KMS-11 (cell line): Measurements from ENCODE around the gene ANKRA2.
"Not testable (repeated sequence)": the region's sequence is repeated elsewhere in the genome, so short reads cannot be mapped to it uniquely, and the experiment has no call there.

Experiments
- H2AFZ ChIP-seq: fragments of 200-600 bp; sonication (generic); 2 replicates; pipeline ENCODE4 v1.6.1; 2016; ENCODE audit warnings: antibody characterized with exemption, mixed run types, low read depth
- H3K27ac ChIP-seq: fragments of 200-600 bp; sonication (generic); 2 replicates; pipeline ENCODE4 v1.6.1; 2016; ENCODE audit warnings: mild to moderate bottlenecking, mixed run types
- H3K27me3 ChIP-seq: fragments of 200-600 bp; sonication (generic); 2 replicates; pipeline ENCODE4 v1.6.1; 2017; ENCODE audit warnings: mild to moderate bottlenecking, low read depth, mixed run types, moderate library complexity; ENCODE audit not compliant: insufficient read depth
- H3K36me3 ChIP-seq: fragments of 200-600 bp; sonication (generic); 2 replicates; pipeline ENCODE4 v1.6.1; 2017; ENCODE audit warnings: mild to moderate bottlenecking, mixed run types; ENCODE audit not compliant: insufficient read depth
- H3K4me1 ChIP-seq: fragments of 200-600 bp; sonication (generic); 2 replicates; pipeline ENCODE4 v1.6.1; 2016; ENCODE audit warnings: mild to moderate bottlenecking, low read depth, mixed run types; ENCODE audit not compliant: poor library complexity, severe bottlenecking
- H3K4me2 ChIP-seq: fragments of 200-600 bp; sonication (generic); 2 replicates; pipeline ENCODE4 v1.7.0; 2016; ENCODE audit warnings: mild to moderate bottlenecking, mixed run types
- H3K4me3 ChIP-seq: fragments of 200-600 bp; sonication (generic); IDR thresholded peaks from 2 replicates; pipeline ENCODE4 v1.6.1; 2017; ENCODE audit warnings: low read depth, low read length, mixed read lengths; ENCODE audit not compliant: insufficient read depth
- H3K79me2 ChIP-seq: fragments of 200-600 bp; sonication (generic); 2 replicates; pipeline ENCODE4 v1.6.1; 2016; ENCODE audit warnings: low read depth, mixed run types; ENCODE audit not compliant: insufficient read depth
- H3K9ac ChIP-seq: fragments of 200-600 bp; sonication (generic); 2 replicates; pipeline ENCODE4 v1.6.1; 2016; ENCODE audit warnings: mild to moderate bottlenecking, mixed run types
- H4K20me1 ChIP-seq: fragments of 200-600 bp; sonication (generic); 2 replicates; pipeline ENCODE4 v1.6.1; 2016; ENCODE audit warnings: mild to moderate bottlenecking, mixed run types; ENCODE audit not compliant: insufficient read depth
- CTCF ChIP-seq: fragments of 200-600 bp; sonication (generic); conservative IDR thresholded peaks from 2 replicates; pipeline ENCODE4 v1.6.1; 2017; ENCODE audit warnings: low read depth, mild to moderate bottlenecking, antibody characterized with exemption, low read length, moderate library complexity, mixed read lengths

ANKRA2 gene

GRCh38 chr5:73514418-73514817 is 51.0 kb downstream of the ANKRA2 start:
- no peak for TF ChIP-seq CTCF
- no peak overlapping the region for H2AFZ ChIP-seq
- H4K20me1 ChIP-seq = no peaks in the 10 kb centered on the region
- no peak overlapping the region for H3K27ac ChIP-seq
- no peaks in the 10 kb centered on the region for H3K36me3 ChIP-seq
- H3K4me3 ChIP-seq = no peak overlapping the region
- peaks cover 3% of the 10 kb centered on the region for H3K4me1 ChIP-seq
- H3K9ac ChIP-seq = no peak overlapping the region
- H3K4me2 ChIP-seq = no peak overlapping the region
- no peaks in the 10 kb centered on the region for H3K27me3 ChIP-seq
- no peaks in the 10 kb centered on the region for H3K79me2 ChIP-seq

- no peak overlapping the region for H3K4me2 ChIP-seq
- no peak overlapping the region for H2AFZ ChIP-seq
- H3K27me3 ChIP-seq = no peaks in the 10 kb centered on the region
- H3K4me1 ChIP-seq = no peaks in the 10 kb centered on the region
- H3K79me2 ChIP-seq = no peaks in the 10 kb centered on the region
- no peak overlapping the region for H3K4me3 ChIP-seq
- no peak overlapping the region for H3K9ac ChIP-seq
- H3K36me3 ChIP-seq = no peaks in the 10 kb centered on the region
- H3K27ac ChIP-seq = no peak overlapping the region
- no peak for TF ChIP-seq CTCF
- no peaks in the 10 kb centered on the region for H4K20me1 ChIP-seq
These were observed 51.4 kb downstream of the ANKRA2 start for GRCh38 chr5:73513996-73514395.

GRCh38 chr5:73508521-73508920 is 56.9 kb downstream of the ANKRA2 start:
- not testable (repeated sequence) for H3K27ac ChIP-seq

GRCh38 chr5:73507062-73507461 is 58.4 kb downstream of the ANKRA2 start:
- H3K4me3 ChIP-seq = no peak overlapping the region
- no peak overlapping the region for H2AFZ ChIP-seq
- no peaks in the 10 kb centered on the region for H3K27me3 ChIP-seq
- peaks cover 31% of the 10 kb centered on the region for H3K36me3 ChIP-seq
- no peak overlapping the region for H3K9ac ChIP-seq
- no peak for TF ChIP-seq CTCF
- no peaks in the 10 kb centered on the region for H4K20me1 ChIP-seq
- no peaks in the 10 kb centered on the region; the same call in 1 of the 2 replicates for H3K79me2 ChIP-seq
- no peak overlapping the region for H3K4me2 ChIP-seq
- no peaks in the 10 kb centered on the region for H3K4me1 ChIP-seq
- no peak overlapping the region for H3K27ac ChIP-seq

More at GRCh38 chr5:73508521-73508920, 56.9 kb downstream of the ANKRA2 start:
- not testable (repeated sequence) for H3K79me2 ChIP-seq, H3K4me3 ChIP-seq, H3K9ac ChIP-seq, H3K4me1 ChIP-seq, H3K27me3 ChIP-seq, H4K20me1 ChIP-seq, H2AFZ ChIP-seq, H3K4me2 ChIP-seq
- peaks cover 17% of the 10 kb centered on the region; the same call in 1 of the 2 replicates for H3K36me3 ChIP-seq

GRCh38 chr5:73506459-73506955 is 58.9 kb downstream of the ANKRA2 start:
- H2AFZ ChIP-seq = no peak overlapping the region
- H3K4me2 ChIP-seq = no peak overlapping the region
- no peak overlapping the region for H3K27ac ChIP-seq
- H3K9ac ChIP-seq = no peak overlapping the region
- H3K27me3 ChIP-seq = no peaks in the 10 kb centered on the region
- H3K79me2 ChIP-seq = peaks cover 3% of the 10 kb centered on the region
- 0 out of 2 replicates have a peak, but pooled peaks cover 1% of the 10 kb centered on the region for H4K20me1 ChIP-seq
- H3K4me1 ChIP-seq = no peaks in the 10 kb centered on the region
- H3K36me3 ChIP-seq = peaks cover 31% of the 10 kb centered on the region
- no peak overlapping the region for H3K4me3 ChIP-seq
- TF ChIP-seq CTCF = no peak
